IMR-90 (cell line): ENCODE data around the gene DGKG. TPM values are rescaled to one million over a fixed set of nuclear protein-coding genes. Genes with fewer than 3 reads are reported as not detected.

Experiments used
- ATAC-seq: fragments of 200-7000 bp; cut with Tn5 transposase; 2 replicates; pipeline ENCODE4 v1.9.1; 2020; ENCODE audit warnings: low read depth, mild to moderate bottlenecking, moderate library complexity
- BruUV-seq: library from RNA; stranded (reverse); fragments of 400-500 nt; replicated peaks from 2 replicates; lab custom pipeline; 2021; lab: Mats Ljungman, UMichigan
- CTCF ChIA-PET: fragments of 300-600 bp; formaldehyde crosslinking; extraction: SDS; loops from one replicate; lab custom pipeline; 2021; ENCODE audit warnings: antibody characterized with exemption; lab: Yijun Ruan, JAX
- POLR2A ChIA-PET: fragments of 300-600 bp; sonication (Branson Sonifier 250); formaldehyde crosslinking; loops from one replicate; lab custom pipeline; 2022; ENCODE audit warnings: antibody characterized with exemption; ENCODE audit not compliant: unreplicated experiment; lab: Charles Lee
- DNase-seq: peaks from one replicate; pipeline ENCODE4 v3.0.0; 2013
- H2AFZ ChIP-seq: replicated peaks from 2 replicates; pipeline ENCODE3; 2013; ENCODE audit warnings: low read length, mild to moderate bottlenecking; ENCODE audit not compliant: poor library complexity
- H2AK5ac ChIP-seq: 2 replicates; pipeline ENCODE4 v1.6.1; 2013; ENCODE audit warnings: low read depth, low read length, inconsistent platforms
- H2AK9ac ChIP-seq: replicated peaks from 2 replicates; pipeline ENCODE3; 2013; ENCODE audit warnings: mild to moderate bottlenecking, low read depth, low read length, moderate library complexity; ENCODE audit not compliant: poor library complexity
- H2BK120ac ChIP-seq: 2 replicates; pipeline ENCODE4 v1.6.1; 2013; ENCODE audit warnings: low read depth, low read length, inconsistent platforms
- H2BK15ac ChIP-seq: 3 replicates; pipeline ENCODE4 v1.6.1; 2013; ENCODE audit warnings: low read depth, low read length, inconsistent platforms
- H2BK20ac ChIP-seq: 2 replicates; pipeline ENCODE4 v1.6.1; 2013; ENCODE audit warnings: low read depth, mild to moderate bottlenecking, inconsistent platforms, low read length, moderate library complexity
- H2BK5ac ChIP-seq: 2 replicates; pipeline ENCODE4 v1.6.1; 2013; ENCODE audit warnings: mild to moderate bottlenecking, low read depth, low read length, inconsistent platforms; ENCODE audit not compliant: poor library complexity, severe bottlenecking
- H3K14ac ChIP-seq: replicated peaks from 2 replicates; pipeline ENCODE4 v1.6.1; 2013; ENCODE audit warnings: low read depth, low read length, inconsistent platforms
- H3K18ac ChIP-seq: 2 replicates; pipeline ENCODE4 v1.6.1; 2013; ENCODE audit warnings: low read depth, low read length, control low read depth
- H3K23ac ChIP-seq: 2 replicates; pipeline ENCODE4 v1.6.1; 2013; ENCODE audit warnings: low read depth, low read length, inconsistent platforms
- H3K27ac ChIP-seq: 2 replicates; pipeline ENCODE4 v1.5.1; 2013; ENCODE audit warnings: mild to moderate bottlenecking, control low read depth, low read length; ENCODE audit not compliant: insufficient read depth
- H3K27me3 ChIP-seq: 2 replicates; pipeline ENCODE4 v1.6.1; 2013; ENCODE audit warnings: low read length; ENCODE audit not compliant: control insufficient read depth, insufficient read depth
- H3K36me3 ChIP-seq: 2 replicates; pipeline ENCODE4 v1.6.1; 2013; ENCODE audit warnings: low read length, mixed read lengths; ENCODE audit not compliant: control insufficient read depth, insufficient read depth
- H3K4ac ChIP-seq: 2 replicates; pipeline ENCODE4 v1.6.1; 2013; ENCODE audit warnings: low read depth, low read length, inconsistent platforms
- H3K4me1 ChIP-seq: 2 replicates; pipeline ENCODE4 v1.6.1; 2013; ENCODE audit warnings: low read length, mixed read lengths; ENCODE audit not compliant: control insufficient read depth, insufficient read depth
- H3K4me2 ChIP-seq: 2 replicates; pipeline ENCODE4 v1.6.1; 2013; ENCODE audit warnings: low read depth, mild to moderate bottlenecking, control low read depth, low read length, moderate library complexity
- H3K4me3 ChIP-seq: 2 replicates; pipeline ENCODE4 v1.5.1; 2013; ENCODE audit warnings: low read depth, mild to moderate bottlenecking, control low read depth, low read length, moderate library complexity; ENCODE audit not compliant: insufficient read depth
- H3K56ac ChIP-seq: 2 replicates; pipeline ENCODE4 v1.6.1; 2013; ENCODE audit warnings: low read length, inconsistent platforms; ENCODE audit not compliant: insufficient read depth; ENCODE audit errors: extremely low read depth
- H3K79me1 ChIP-seq, 2 experiments: 2 replicates each; pipeline ENCODE4 v1.6.1; 2013; ENCODE audit warnings: low read length in 2 of 2, inconsistent platforms in 1 of 2, low read depth in 1 of 2
- H3K9ac ChIP-seq: 2 replicates; pipeline ENCODE4 v1.6.1; 2013; ENCODE audit warnings: low read depth, low read length, control low read depth
- H3K9me1 ChIP-seq: 2 replicates; pipeline ENCODE4 v1.6.1; 2013; ENCODE audit warnings: low read length, inconsistent platforms; ENCODE audit not compliant: insufficient read depth
- H3K9me3 ChIP-seq: 2 replicates; pipeline ENCODE4 v1.6.1; 2013; ENCODE audit warnings: low read length; ENCODE audit not compliant: control insufficient read depth, insufficient read depth
- H4K20me1 ChIP-seq: 2 replicates; pipeline ENCODE4 v1.6.1; 2013; ENCODE audit warnings: low read length, inconsistent platforms; ENCODE audit not compliant: insufficient read depth
- H4K5ac ChIP-seq: 2 replicates; pipeline ENCODE4 v1.6.1; 2013; ENCODE audit warnings: mild to moderate bottlenecking, low read depth, low read length, control low read depth
- H4K8ac ChIP-seq, 2 experiments: 2 replicates each; pipeline ENCODE4 v1.6.1; 2013; ENCODE audit warnings: low read depth in 2 of 2, low read length in 2 of 2, control low read depth in 1 of 2, inconsistent platforms in 1 of 2
- H4K91ac ChIP-seq: 2 replicates; pipeline ENCODE4 v1.6.1; 2013; ENCODE audit warnings: low read depth, low read length, inconsistent platforms; ENCODE audit not compliant: insufficient read depth
- POLR2A ChIP-seq: IDR thresholded peaks from 2 replicates; pipeline ENCODE4 v1.6.1; 2012; ENCODE audit warnings: mild to moderate bottlenecking, low read depth, low read length
- RAD21 ChIP-seq: IDR thresholded peaks from 2 replicates; pipeline ENCODE4 v1.6.1; 2012; ENCODE audit warnings: low read length, improper control_type of control experiment
- WGBS, 2 experiments: methylation state at CpG; one replicate each; pipeline versions ENCODE4 v1.1.5 to v1.1.7; 2013; ENCODE audit warnings: missing lambda C conversion rate in 2 of 2; ENCODE audit not compliant: insufficient read length in 1 of 2; ENCODE audit errors: extremely low coverage in 2 of 2; 5-methylcytosine and 5-hydroxymethylcytosine counted together
- dilution Hi-C: fragments of 300-500 bp; cut with HindIII; formaldehyde crosslinking; loops from one replicate; pipeline ENCODE4 v1.14.3; 2018; ENCODE audit warnings: low sequenced_read_pairs; ENCODE audit not compliant: unreplicated experiment
- in situ Hi-C: fragments of 300-500 bp; cut with MboI; formaldehyde crosslinking; loops from 3 replicates; pipeline ENCODE4 v1.14.3; 2019; ENCODE audit warnings: low sequenced_read_pairs, inconsistent platforms, mixed read lengths
- intact Hi-C: fragments of 100-400 bp; cut with micrococcal nuclease; formaldehyde crosslinking; loops from 2 replicates; pipeline ENCODE4 v1.10.0; 2022
- polyA plus RNA-seq, 3 experiments: library from polyadenylated mRNA; depleted of rRNA; stranded (reverse); fragments of >200 nt; gene quantifications; 2 replicates each; pipeline ENCODE4 v1.2.3, GENCODE V29; 2012; ENCODE audit warnings: low replicate concordance in 1 of 3
- total RNA-seq: library from RNA; depleted of rRNA; stranded (reverse); fragments of >200 nt; gene quantifications from 2 replicates; pipeline ENCODE4 v1.2.3, GENCODE V29; 2012

The DGKG gene
- total and polyA plus RNA-seq, 2 of the 4 experiments (the other 2 are of a cell fraction) = 1.2 to 4.1 TPM

- Histone ChIP-seq H4K20me1 (no peaks in the 10 kb centered on the region), H3K4me3 (no peak overlapping the region), H4K5ac (no peak overlapping the region), H3K79me1 (no peaks in the 10 kb centered on the region), H3K9ac (no peak overlapping the region), H4K91ac (no peak overlapping the region), H3K27ac (no peak overlapping the region), H3K9me1 (no peaks in the 10 kb centered on the region), H3K23ac (no peak overlapping the region), H2BK120ac (no peak overlapping the region), H2AK5ac (no peak overlapping the region), H2BK15ac (no peak overlapping the region), H3K56ac (no peak overlapping the region), H3K18ac (no peak overlapping the region), H2BK5ac (peak overlapping the region; percentile 72), H4K8ac (no peak overlapping the region), H2AFZ (no peak overlapping the region), H3K4ac (no peak overlapping the region), H3K4me1 (no peaks in the 10 kb centered on the region), H3K14ac (no peak overlapping the region), H3K36me3 (no peaks in the 10 kb centered on the region), H3K4me2 (no peak overlapping the region), H3K27me3 (peaks cover 15% of the 10 kb centered on the region), H3K9me3 (no peaks in the 10 kb centered on the region), H2AK9ac (no peak overlapping the region), H2BK20ac (no peak overlapping the region)
- DNase-seq = no peak
- BruUV-seq = no TSS peak
- in situ Hi-C loops (no loop called here), dilution Hi-C loops (no loop called here), intact Hi-C loops (no loop called here)
- POLR2A ChIA-PET = no interaction called here
- CTCF ChIA-PET = no interaction called here
- no peak for TF ChIP-seq RAD21
- no peak for TF ChIP-seq POLR2A
- 50% methylated on average over 1 of the region's 2 CpGs; no CpG with 5 or more reads in 1 of the 2 experiments for WGBS, 2 experiments
- ATAC-seq = no peak
Observed at GRCh38 chr3:186125118-186125517, 236.9 kb downstream of the DGKG start.
